HG03159 (cell line): Measurements from ENCODE around the gene ABCC1.
"Not testable (repeated sequence)": the region's sequence is repeated elsewhere in the genome, so short reads cannot be mapped to it uniquely, and the experiment has no call there.

Experiments
- ATAC-seq: cut with Tn5 transposase; IDR thresholded peaks from one replicate; pipeline ENCODE4 v1.9.1; 2021; ENCODE audit warnings: mild to moderate bottlenecking, moderate library complexity; ENCODE audit not compliant: unreplicated experiment

The ABCC1 gene

GRCh38 chr16:16131204-16131603 lies 181.8 kb downstream of the ABCC1 start:
- ATAC-seq, result no peak

DNA sequence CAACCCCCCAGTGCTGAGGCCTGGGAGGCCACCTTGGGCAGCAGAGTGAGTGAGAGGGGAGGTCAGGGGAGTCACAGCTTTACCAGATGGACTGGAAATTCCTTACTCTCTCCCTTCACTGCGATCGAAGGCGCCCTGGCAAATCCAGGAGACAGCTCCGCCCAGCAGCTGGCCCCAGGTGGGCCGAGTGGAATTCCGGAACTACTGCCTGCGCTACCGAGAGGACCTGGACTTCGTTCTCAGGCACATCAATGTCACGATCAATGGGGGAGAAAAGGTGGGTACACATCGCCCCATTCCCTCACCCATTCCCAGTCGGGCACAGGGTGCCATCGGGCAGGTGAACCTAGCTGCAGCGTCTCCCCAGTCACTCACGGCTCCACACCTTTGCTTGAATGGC lies 182.2 kb downstream of the ABCC1 start:
- ATAC-seq, result no peak

DNA sequence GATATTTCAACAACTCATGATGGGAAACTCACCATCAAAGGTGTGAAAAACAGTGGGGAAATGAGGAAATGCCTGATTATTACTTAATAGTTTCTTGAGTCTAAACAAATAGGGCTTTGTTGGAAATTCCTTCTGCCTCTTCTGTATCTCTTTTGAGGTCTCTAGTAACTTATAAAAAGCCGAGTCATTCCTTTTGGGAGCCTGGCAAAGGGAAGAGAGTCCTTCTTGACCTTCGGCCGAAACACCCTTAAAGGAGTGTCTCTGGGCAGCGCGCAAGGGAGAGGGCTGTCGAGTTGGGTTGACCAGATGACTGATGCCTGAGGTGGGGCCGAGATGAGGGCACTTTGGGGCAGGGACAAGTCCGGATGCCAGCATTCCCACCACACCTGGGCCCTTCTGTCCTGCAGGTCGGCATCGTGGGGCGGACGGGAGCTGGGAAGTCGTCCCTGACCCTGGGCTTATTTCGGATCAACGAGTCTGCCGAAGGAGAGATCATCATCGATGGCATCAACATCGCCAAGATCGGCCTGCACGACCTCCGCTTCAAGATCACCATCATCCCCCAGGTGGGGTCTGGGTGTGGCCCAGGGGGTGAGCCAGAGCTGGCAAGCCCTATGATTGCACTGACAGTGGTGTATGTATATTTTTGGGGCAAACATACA lies 184.7 kb downstream of the ABCC1 start:
- ATAC-seq, result no peak

- ATAC-seq, result no peak
Observed at GRCh38 chr16:16136588-16136987, 187.2 kb downstream of the ABCC1 start.

GRCh38 chr16:16137110-16137509 lies 187.7 kb downstream of the ABCC1 start:
- no peak for ATAC-seq

DNA sequence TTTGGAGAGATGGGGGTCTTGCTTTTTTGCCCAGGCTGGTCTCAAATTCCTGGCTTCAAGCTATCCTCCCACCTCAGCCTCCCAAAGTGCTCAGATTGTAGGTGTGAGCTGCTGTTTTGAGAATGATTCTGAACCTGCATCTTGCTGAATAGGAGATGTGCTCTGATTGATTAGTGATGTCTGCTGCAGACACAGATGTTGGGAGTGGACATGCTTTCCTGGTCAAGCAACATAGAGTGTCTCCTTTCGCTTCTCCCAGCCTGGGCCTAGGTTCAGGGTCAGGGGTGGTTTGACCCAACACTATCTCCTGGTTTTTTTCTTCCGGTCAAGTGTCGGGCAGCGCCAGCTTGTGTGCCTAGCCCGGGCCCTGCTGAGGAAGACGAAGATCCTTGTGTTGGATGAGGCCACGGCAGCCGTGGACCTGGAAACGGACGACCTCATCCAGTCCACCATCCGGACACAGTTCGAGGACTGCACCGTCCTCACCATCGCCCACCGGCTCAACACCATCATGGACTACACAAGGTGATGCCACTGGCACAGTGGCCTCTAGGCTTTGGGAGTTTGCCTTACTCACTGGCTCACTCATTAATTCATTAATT lies 188.7 kb downstream of the ABCC1 start:
- no peak for ATAC-seq

DNA sequence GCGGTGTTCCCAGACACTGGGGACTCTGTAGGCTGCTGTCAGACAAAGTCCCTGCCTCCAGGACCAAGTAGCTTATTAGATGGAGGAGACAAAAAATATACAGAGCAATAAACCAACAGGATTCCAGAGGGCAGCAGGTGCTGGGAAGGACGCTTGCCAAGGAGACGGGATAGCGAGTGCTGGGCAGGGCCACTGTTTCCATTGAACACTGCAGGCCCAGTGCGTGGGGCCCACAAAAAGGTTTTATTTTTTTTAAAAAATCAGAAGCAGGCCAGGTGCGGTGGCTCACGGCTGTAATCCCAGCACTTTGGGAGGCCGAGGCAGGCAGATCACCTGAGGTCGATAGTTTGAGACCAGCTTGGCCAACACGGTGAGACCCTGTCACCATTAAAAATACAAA lies 189.6 kb downstream of the ABCC1 start:
- ATAC-seq, result no peak

- ATAC-seq, result no peak
Observed at GRCh38 chr16:16139806-16140205, 190.4 kb downstream of the ABCC1 start.

GRCh38 chr16:16140537-16140936 lies 191.1 kb downstream of the ABCC1 start:
- ATAC-seq, result no peak

- ATAC-seq, result no peak
Observed at GRCh38 chr16:16141141-16141540, 191.7 kb downstream of the ABCC1 start.

DNA sequence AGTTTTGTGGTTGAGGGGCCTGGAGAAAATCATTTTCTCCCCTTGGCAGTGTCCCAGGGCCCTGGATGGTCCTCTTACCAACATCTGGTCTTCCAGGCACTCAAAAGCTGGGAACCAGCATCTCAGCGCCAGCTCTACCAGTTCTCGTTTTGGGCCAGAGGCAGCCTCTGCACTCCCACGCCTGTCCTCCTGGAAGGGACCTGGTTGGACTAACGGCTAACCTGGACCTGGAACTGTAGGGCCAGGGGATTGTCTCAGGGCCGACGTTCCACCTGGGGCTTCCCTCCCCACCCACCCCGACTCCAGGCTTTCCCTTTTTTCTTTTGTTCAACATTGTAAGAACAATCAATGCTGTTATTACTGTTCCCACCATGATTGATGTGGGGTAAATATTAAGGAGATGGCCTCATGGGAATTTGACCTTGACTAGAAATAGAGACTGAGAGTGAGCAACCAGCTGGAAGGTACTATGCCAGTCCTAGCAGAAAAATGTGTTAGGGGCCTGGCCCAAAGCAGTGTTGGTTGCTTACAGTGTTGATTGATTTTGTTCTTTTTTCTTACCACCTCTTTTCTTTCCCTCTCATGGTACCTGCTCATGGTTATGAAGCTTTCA lies 192.5 kb downstream of the ABCC1 start:
- no peak for ATAC-seq

DNA sequence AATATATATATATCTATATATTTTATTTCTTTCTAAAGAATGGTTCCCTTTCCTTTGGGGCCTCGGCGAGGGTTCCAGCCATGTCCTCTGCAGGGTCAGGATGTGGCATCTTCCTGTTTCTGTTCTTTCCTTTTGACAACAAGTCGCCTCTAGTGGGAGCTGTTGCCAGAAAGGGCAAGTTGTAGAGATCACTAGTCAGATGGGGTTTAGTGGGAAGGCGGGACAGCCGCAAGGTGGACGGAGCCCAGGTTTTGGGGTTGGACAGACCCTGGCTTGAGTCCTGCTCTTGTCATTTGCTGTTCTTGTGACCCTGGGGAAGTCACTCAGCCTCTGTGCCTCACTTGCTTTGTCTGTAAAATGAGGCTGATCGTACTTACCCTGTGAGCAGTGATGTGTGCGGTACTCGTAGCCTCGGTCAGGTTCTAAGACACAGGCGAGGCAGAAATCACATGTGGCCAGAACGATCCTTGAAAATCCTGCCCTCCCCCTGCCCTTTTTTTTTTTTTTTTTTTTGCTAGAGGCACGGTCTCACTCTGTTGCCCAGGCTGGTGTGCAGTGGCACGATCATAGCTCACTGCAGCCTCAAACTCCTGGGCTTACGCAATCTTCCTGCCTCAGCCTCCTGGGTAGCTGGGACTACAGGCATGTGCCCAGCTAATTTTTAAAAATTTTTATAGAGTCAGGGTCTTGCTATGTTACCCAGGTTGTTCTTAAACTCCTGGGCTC lies 193.8 kb downstream of the ABCC1 start:
- ATAC-seq, result no peak

DNA sequence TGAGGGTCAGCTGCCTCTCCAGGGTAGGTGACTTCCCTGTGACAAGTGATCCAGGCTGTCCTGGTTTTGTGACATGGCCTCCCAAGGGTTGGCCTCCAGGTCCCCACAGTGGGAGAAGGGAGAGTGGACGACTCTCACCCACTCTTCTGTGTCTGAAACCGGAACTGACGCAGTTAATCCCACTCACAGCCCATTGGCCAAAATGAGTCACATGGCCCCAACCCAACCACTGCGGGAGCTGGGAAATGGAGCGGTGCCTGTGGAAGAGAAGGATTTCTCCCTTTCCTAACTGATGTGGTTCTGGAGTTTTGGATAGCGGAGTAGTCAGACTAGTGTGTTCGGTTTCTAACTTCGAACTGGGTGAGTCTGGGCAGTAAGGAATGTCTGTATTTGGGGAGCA lies 194.5 kb downstream of the ABCC1 start:
- ATAC-seq, result no peak

DNA sequence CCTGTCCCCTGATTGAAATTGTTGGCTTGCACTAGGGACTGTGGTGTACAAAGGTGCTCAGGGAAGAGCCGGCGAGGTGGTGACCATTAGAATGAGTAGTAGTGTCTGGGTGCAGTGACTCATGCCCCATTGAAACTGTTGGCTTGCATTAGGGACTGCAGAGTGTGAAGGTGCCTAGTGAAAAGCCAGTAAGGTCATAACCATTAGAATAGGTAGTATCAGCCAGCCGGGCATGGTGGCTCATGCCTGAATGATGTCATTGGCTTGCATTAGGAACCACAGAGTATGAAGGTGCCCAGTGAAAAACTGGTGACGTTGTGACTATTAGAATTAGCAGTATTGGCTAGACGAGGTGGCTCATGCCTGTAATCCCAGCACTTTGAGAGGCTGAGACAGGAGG lies 195.0 kb downstream of the ABCC1 start:
- no peak for ATAC-seq

GRCh38 chr16:16145286-16145685 lies 195.9 kb downstream of the ABCC1 start:
- no peak for ATAC-seq

DNA sequence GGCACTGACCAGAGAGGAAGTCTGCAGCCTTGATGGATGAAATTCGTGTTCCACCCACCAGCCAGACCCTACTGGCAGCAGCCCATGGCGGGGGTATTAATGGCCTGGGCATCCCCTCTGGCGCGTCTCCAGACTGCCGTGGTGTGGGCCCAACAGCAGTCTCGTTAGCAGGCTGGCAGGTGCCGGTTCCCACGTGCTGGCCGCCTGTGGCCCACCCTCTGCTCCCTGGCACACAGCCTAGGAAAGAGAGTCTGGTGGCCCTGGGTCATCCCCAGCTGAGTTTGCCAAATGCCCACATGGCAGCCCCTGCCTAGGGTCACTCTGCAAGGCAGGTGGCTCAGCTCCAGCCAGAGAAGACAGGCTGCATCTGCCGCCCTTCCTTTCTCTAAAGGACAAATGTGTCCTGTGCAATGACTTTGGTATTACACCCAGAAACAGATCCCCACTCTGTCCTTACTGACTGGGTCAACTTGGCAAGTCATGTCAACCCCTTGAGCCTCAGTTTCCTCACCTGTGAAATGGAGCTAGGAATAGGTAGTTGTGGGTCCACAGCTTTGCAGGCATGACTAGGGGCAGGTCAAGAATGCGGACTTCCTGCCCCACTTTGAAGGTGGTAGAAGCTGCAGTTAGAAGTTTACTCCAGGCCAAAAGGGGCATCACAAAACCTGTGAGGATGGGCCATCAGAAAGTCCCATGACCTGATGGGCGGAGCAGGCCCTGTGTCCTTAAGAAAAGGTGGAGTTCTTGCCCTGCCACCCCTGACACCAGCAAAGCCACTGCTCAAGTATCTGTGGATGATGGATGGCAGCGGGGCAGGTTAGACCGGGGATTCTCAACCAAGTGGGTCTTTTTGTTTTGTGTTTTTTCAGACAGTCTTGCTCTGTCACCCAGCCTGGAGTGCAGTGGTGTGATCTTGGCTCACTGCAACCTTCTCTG lies 197.2 kb downstream of the ABCC1 start:
- ATAC-seq, result no peak

DNA sequence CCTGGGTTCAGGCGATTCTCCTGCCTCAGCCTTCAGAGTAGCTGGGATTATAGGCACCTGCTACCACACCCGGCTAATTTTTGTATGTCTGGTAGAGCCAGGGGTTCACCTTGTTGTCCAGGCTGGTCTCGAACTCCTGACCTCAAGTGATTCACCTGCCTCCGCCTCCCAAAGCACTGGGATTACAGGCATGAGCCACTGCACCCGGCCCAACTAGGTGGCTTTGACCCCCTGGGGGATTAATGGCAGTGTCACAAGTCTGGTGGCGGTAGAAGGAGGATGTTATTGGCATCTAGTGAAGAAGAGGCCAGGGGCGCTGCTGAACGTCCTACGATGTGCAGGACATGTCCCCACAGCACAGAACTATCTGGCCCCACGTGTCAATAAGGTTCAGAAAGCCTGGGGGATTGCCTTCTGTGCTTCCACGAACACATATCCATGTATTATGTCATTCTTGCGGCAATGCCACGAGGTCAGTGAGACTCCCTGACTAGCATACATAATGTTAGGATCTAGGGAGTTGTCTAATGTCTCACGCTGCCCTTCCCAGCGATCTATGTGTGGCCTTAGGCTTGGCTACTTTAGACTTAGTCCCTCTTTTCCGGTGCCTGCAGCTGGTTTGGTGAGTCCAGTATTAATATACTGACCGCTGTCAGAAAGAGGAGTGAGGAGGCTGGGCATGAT lies 198.0 kb downstream of the ABCC1 start:
- ATAC-seq, result no peak

DNA sequence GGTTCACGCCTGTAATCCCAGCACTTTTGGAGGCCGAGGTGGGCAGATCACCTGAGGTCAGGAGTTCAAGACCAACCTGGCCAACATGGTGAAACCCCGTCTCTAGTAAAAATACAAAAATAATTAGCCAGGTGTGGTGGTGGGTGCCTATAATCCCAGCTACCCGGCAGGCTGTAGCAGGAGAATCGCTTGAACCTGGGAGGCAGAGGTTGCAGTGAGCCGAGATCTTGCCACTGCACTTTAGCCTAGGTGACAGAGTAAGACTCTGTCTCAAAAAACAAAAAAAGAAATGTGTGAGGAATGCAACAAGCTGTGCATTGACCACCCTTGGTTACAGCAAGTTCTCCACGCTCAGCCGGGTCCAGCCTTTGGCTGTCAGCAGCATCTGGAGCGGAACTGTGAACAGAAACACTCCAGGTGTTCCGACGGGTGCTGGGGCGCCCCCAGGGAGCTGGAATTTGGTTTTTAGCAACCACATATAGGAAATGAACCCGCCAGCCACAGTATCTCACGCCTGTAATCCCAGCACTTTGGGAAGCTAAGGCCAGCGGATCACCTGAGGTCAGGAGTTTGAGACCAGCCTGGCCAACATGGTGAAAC lies 198.7 kb downstream of the ABCC1 start:
- not testable (repeated sequence) for ATAC-seq

DNA sequence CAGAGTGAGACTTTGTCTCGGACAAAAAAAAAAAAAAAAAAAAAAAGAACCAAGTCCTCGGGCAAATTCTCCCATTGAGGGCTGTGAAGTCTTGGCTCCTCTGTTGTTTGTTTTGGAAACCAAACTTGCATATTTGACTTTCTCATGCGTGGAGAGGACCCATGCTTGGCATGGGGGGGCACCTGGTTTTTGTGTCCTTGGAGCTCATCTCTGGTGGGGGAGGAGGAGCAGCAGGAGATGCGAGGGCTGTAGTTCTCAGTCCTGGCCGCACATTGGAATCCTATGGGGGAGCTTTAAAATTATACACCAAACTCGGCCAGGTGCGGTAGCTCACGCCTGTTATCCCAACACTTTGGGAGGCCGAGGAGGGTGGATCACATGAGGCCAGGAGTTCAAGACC lies 199.3 kb downstream of the ABCC1 start:
- no peak for ATAC-seq

GRCh38 chr16:16149710-16150116 lies 200.3 kb downstream of the ABCC1 start:
- ATAC-seq, result no peak
